ENCODE data around the gene B4GALT4.
"Not testable (repeated sequence)": the region's sequence is repeated elsewhere in the genome, so short reads cannot be mapped to it uniquely, and the experiment has no call there.

Gene B4GALT4

GRCh38 chr3:119240591-119241434 lies at the start of gene B4GALT4:
Gene B4GALT4, minus strand, starts transcription at chr3:119240878. Its CDS starts 10,779 bp downstream, at chr3:119230099.
- DNase-seq = peak; percentile 65

DNA sequence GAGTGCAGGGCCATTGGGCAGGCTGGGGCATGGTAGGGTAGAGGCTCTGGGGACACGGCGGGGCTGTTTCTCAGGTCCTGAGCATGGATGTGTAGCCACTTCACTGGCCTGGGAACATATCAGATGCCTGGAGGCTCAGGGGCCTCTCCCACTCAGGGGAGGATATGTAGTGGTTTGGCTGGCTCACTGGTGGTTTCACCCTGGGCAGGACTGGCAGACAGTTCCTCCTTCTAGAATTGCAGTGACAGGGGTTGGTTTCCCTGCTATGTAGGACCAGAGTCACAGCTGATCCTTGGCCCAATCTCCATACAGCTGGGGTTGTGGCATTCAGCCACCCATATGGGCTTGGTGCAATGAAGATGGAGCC lies 48.7 kb upstream of the B4GALT4 start:
- DNase-seq = no peak

- no peak for DNase-seq
Measured at GRCh38 chr3:119288669-119289403, 48.2 kb upstream of the B4GALT4 start.

DNA sequence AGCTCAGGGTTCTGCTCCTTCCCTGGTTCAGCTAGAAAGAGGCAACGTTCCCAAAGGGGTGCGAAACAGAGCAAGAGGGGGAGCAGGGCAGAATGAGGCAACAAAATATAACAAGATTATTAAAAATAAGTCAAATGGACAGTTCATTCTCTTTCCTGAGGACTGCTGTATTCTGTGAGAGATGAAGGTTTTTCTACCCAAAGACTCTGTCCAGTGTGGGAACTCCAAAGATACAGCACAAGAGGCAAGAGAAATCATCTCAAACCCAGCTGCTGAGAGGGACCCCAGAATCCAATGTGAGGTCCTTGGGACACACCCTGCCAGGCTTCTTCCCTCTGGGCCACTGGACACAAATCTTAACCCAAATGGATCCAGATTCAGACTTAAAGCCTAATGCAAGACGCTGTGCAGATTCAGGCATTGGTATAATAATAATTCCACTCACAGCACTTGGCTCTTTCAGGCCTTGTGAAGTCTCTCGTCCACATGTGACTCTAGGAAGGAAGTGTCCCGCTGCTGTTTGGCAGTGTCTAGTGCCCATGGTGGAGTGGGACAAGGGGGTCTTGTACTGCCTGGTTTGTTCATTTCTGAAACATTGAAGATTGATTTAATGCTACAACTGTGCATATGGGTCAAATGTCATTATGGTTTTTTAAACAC lies 39.0 kb upstream of the B4GALT4 start:
- no peak for DNase-seq

DNA sequence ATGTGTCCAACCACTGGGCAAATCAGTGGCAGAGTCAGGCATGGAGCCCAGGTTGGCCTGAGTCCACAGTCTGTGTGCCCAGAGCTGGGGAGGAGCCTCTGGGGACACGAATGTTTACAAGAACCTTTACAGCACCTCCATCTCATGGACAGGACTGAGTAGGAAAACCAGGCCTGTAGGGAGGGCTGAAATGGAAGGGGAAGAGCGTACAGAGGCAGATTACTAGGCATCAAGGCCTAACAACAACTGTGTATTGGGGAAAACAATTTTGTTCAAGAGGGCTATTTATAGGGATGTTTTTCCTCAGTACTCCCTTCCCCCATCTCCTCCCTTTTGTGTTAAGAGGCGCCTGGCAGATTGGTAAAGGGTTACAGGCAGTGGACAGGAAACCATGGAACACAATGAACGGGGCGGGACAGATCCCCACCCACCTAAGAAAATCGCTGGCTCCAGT lies 38.5 kb upstream of the B4GALT4 start:
- no peak for DNase-seq

DNA sequence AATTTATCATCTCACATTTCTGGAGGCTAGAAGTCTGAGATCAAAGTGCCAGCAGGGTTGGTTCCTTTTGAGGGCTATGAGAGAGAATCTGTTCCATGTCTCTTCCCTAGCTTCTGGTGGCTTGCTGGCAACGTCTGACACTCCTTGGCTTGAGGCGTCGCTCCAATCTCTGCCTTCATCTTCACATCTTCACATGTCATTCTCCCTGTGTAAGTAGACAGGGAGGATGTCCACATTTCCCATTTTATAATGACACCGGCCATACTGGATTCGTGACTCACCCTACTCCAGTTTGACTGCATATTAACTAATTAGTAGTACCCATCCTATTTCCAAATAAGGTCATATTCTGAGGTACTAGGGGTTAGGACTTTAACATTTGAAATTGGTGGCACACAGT lies 36.0 kb upstream of the B4GALT4 start:
- no peak for DNase-seq

DNA sequence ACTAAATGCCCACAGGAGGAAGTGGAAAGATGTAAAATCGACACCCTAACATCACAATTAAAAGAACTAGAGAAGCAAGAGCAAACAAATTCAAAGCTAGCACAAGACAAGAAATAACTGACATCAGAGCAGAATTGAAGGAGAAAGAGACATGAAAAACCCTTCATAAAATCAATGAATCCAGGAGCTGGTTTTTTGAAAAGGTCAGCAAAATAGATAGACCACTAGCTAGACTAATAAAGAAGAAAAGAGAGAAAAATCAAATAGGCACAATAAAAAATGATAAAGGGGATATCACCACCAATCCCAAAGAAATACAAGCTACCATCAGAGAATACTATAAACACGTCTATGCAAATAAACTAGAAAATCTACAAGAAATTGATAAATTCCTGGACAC lies 29.5 kb upstream of the B4GALT4 start:
- not testable (repeated sequence) for DNase-seq

DNA sequence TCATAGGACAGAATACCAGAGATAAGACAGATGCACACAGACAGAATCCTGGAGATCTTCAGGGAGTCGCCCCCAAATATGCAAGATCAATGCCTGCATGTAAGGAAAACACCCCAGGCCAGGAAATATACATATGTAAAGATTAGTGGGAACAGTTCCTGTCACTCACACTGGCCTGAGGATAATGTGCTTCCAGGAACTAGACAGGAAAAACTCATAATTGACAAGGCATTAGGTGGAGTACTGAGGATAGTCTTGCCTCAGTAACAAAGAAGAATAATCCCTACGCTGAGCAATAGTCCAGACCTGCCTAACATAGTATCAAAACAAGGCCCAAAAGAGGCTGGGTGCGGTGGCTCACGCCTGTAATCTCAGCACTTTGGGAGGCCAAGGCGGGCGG lies 20.4 kb upstream of the B4GALT4 start:
- DNase-seq = no peak

DNA sequence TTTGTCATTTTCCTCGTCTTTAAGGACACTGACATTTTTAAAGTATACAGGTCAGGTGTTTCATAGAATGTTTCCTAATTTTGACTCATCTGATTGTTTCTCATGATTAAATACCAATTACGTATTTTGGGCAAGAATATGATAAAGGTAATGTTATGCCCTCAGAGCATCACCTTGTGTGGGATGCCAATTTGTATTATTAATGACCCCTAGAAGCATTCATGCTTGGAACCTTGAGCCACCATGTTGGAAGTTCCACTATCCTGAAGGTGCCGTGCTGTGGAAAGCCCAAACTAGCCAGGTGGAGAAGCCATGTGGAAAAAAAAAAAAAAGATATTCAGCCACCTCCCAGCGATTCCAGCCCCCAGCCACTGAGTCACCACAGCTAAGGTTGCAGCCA lies 19.1 kb upstream of the B4GALT4 start:
- DNase-seq = no peak

GRCh38 chr3:119258915-119259314 lies 18.2 kb upstream of the B4GALT4 start:
- DNase-seq = no peak

- DNase-seq = no peak
Measured at GRCh38 chr3:119257654-119258410, 17.2 kb upstream of the B4GALT4 start.

DNA sequence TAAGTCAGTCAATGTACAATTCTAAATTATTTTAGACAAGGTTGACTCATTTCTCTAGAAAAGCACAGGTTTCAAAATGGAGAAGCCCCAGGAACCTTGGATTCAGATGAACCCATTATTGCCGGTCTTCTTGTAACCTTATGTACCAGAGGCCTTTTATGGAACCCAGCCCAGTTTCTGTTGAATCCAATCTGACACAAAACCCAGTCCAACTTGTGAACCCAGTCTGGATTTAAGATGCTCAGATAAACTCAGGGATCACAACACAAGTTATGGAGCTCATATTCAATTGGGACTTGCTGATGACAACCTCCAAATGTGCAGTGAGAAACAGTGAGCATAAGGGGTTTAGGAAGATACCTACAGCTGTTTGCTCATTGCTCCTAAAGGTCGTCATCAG lies 16.4 kb upstream of the B4GALT4 start:
- DNase-seq = no peak

DNA sequence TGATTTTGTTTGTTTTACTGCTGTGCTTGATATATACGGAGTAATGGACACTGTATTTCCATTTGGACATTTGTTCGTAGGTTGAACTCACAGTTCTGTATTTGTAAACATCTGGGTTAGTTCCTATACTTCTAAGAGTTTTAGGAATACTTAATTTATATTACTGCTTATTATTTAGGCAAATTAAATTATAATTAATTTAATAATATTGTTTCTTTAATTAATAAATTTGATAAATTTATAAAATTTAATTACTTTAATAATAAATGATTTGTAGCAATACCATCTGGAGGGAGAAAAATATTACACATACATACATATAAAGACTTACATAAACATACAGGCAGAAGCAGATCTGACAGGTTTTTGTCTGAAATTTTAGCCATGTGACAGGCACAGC lies 14.5 kb upstream of the B4GALT4 start:
- no peak for DNase-seq

GRCh38 chr3:119245778-119246177 lies 5.1 kb upstream of the B4GALT4 start:
- DNase-seq = no peak

DNA sequence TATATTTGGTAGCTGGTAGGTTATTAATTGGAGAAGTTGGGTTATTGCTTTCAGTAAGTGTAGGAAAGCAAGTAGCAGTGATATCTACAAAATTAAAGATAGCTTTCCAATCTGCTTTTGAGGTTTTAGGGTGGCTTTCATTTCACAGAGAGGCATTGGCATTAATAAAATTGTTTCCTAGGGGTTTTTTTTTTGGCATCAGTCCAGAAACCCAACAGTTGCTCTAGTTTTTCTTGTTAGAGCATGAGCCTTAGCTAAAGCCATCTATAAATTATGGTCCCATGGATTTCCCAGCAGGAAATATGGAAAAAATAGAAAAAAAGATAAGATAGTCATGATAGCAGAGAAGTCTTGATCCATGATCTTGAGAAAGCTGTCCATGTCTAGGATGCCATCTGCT lies 3.0 kb upstream of the B4GALT4 start:
- no peak for DNase-seq

DNA sequence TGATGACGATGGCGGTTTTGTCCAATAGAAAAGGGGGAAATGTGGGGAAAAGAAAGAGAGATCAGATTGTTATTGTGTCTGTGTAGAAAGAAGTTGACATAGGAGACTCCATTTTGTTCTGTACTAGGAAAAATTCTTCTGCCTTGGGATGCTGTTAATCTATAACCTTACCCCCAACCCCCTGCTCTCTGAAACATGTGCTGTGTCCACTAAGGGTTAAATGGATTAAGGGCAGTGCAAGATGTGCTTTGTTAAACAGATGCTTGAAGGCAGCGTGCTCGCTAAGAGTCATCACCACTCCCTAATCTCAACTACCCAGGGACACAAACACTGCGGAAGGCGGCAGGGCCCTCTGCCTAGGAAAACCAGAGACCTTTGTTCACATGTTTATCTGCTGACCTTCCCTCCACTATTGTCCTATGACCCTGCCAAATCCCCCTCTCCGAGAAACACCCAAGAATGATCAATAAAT lies 2.4 kb upstream of the B4GALT4 start:
- not testable (repeated sequence) for DNase-seq

- DNase-seq = not testable (repeated sequence)
Measured at GRCh38 chr3:119242387-119243057, 1.8 kb upstream of the B4GALT4 start.

DNA sequence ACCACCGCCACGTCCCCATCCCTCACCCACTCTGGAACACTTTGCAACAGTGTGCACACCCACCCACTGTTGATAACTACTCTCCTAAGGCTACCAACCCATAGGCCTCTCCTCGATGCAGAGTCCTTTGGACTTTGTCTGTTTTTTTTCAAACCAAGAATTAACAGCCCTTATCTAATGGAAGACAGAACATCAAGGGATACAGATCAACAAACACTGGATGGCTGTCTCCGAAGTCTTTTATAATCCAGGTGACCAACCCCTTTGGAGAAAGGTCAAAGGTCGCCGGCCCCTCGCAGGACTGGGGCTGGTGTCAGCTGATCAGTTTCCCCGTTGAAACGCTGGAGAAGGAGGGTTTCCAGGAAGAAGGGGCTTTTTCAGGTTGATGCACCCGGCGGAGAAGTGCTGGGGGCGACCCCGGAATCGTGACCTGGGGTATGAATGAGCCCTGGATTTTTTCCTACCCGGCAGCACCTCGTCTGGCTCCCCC lies 532 bp downstream of the B4GALT4 start:
- no peak for DNase-seq

DNA sequence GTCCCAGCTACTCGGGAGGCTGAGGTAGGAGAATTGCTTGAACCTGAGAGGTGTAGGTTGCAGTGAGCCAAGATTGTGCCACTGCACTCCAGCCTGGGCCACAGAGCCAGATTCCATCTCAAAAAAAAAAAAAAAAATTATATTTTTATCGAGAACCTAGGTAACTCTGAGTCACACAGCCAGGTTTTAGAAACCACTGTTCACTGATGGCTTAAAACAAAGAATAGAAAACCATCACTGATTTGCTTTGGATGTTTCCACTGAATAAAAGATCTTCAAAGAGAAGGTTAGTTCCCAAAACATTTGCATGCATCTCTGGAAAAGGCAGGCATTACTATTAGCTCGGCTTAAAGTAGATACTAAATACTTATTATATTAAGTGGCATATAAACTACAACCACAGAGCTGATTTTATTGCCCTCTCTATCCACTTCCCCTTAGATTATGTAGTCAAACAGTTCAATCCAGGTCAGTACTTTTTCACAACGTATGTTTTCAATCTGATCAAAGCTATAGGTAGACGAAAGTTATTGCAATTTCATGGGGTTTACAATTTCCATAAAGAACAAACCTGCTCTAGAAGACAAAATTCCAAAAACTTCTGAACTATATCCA lies 1.4 kb downstream of the B4GALT4 start:
- DNase-seq = no peak

DNA sequence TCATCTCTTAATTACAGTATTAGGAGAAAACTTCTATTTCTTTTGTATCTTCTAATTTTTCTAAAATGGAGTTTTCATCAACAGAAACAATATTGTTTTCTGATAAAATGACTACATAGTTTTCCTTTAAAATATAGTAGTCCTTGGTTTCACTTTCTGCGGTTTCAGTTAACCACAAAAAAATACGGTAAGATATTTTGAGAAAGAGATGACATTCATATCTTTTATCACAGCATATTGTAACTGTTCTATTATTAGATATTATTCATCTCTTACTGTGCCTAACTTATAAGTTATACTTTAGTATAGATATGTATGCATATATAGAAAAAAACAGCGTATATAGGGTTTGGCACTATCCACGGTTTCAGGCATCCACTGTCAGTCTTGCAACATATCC lies 2.3 kb downstream of the B4GALT4 start:
- DNase-seq = no peak

GRCh38 chr3:119237299-119237698 lies 3.4 kb downstream of the B4GALT4 start:
- no peak for DNase-seq

- DNase-seq = no peak
Measured at GRCh38 chr3:119236756-119237155, 3.9 kb downstream of the B4GALT4 start.

Measured in NCI-H1436 treated with DMSO at 0.1 percent for 48 hours (cell line).